ENCODE measurements around the gene MPRIP. TPM values are rescaled to one million over a fixed set of nuclear protein-coding genes. Genes with fewer than 3 reads are reported as not detected.

Gene MPRIP
- total RNA-seq, 4 donors from 2014 or later, result 65.7 to 168 (median 147) TPM

DNA sequence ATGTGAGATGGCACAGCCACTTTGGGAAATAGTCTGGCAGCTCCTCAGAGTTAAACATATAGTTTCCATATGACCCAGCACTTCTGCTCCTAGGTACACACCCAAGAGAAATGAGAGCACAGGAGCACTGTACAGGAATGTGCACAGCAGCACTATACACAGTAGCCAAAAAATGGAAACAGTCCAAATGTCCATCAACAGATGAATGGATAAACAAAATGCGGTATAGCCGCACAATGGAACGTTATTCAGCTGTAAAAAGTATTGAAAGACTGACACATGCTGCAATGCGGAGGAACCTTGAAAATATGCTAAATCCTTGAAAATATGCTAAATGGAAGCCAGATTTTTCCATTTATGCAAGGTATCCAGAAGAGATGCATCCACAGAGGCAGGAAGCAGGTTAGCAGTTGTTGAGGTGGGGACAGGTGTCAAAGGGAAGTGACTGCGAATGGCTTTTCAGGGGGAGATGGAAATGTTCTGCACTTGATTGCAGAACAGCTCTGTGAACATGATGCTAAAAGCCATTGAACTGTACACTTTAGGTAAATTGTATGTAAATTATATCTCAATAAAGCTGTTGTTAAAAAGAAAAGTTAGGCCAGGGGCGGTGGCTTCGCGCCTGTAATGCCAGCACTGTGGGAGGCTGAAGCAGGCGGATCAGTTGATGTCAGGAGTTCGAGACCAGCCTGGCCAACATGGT lies 80.7 kb downstream of the MPRIP start:
- WGBS, 2 donors, result 79 to 87% methylated on average over 10 of the region's 10 CpGs
- intact Hi-C loops (cut with DNase I), result no loop called here
- Histone ChIP-seq H3K36me3 (peaks cover 0 to 19% (median 0%) of the 10 kb centered on the region in 3 donors), H3K27me3 (no peaks in the 10 kb centered on the region), H3K9me3 (no peaks in the 10 kb centered on the region), H3K27ac (no peak overlapping the region), H3K4me3 (no peak overlapping the region), H3K4me1 (peaks cover 26 to 88% (median 35%) of the 10 kb centered on the region in 3 donors)
- no peak for DNase-seq
- TF ChIP-seq POLR2A (IDR thresholded peaks at IDR 0.05), result no peak
- TF ChIP-seq, protein P1, sequence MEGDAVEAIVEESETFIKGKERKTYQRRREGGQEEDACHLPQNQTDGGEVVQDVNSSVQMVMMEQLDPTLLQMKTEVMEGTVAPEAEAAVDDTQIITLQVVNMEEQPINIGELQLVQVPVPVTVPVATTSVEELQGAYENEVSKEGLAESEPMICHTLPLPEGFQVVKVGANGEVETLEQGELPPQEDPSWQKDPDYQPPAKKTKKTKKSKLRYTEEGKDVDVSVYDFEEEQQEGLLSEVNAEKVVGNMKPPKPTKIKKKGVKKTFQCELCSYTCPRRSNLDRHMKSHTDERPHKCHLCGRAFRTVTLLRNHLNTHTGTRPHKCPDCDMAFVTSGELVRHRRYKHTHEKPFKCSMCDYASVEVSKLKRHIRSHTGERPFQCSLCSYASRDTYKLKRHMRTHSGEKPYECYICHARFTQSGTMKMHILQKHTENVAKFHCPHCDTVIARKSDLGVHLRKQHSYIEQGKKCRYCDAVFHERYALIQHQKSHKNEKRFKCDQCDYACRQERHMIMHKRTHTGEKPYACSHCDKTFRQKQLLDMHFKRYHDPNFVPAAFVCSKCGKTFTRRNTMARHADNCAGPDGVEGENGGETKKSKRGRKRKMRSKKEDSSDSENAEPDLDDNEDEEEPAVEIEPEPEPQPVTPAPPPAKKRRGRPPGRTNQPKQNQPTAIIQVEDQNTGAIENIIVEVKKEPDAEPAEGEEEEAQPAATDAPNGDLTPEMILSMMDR (IDR thresholded peaks at IDR 0.05), result no peak

DNA sequence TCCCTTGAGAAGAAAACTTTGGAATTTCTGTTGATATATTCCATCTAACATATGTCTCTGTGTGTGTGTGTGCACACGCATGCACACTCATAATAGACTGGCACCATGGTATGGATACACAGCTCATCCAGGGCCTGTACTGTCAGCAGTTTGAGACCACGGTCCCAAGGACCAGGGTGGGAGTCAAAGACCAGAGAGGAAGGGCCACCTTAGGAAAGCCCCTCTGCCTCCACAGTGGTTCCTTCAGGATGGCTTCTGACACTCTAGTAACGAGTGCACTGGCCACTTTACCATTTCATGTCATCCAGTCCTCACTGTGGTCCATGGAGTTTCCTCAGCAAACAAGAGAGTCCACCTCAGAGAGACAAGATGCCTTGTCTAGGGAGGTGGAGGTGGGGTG lies 82.1 kb downstream of the MPRIP start:
- no peaks in the 10 kb centered on the region for H3K9me3 ChIP-seq
- peaks cover 0 to 33% (median 0%) of the 10 kb centered on the region in 3 donors for H3K36me3 ChIP-seq
- TF ChIP-seq, protein P1 (IDR thresholded peaks at IDR 0.05), result no peak
- no peak for TF ChIP-seq POLR2A (IDR thresholded peaks at IDR 0.05)
- H3K4me3 ChIP-seq, result no peak overlapping the region
- intact Hi-C loops (cut with DNase I), result no loop called here
- no peaks in the 10 kb centered on the region for H3K27me3 ChIP-seq
- WGBS, 2 donors, result 89 to 100% methylated on average over 2 to 3 of the region's 3 CpGs
- no peak overlapping the region for H3K27ac ChIP-seq
- no peak for DNase-seq
- H3K4me1 ChIP-seq, result peaks cover 13 to 86% (median 21%) of the 10 kb centered on the region in 3 donors

DNA sequence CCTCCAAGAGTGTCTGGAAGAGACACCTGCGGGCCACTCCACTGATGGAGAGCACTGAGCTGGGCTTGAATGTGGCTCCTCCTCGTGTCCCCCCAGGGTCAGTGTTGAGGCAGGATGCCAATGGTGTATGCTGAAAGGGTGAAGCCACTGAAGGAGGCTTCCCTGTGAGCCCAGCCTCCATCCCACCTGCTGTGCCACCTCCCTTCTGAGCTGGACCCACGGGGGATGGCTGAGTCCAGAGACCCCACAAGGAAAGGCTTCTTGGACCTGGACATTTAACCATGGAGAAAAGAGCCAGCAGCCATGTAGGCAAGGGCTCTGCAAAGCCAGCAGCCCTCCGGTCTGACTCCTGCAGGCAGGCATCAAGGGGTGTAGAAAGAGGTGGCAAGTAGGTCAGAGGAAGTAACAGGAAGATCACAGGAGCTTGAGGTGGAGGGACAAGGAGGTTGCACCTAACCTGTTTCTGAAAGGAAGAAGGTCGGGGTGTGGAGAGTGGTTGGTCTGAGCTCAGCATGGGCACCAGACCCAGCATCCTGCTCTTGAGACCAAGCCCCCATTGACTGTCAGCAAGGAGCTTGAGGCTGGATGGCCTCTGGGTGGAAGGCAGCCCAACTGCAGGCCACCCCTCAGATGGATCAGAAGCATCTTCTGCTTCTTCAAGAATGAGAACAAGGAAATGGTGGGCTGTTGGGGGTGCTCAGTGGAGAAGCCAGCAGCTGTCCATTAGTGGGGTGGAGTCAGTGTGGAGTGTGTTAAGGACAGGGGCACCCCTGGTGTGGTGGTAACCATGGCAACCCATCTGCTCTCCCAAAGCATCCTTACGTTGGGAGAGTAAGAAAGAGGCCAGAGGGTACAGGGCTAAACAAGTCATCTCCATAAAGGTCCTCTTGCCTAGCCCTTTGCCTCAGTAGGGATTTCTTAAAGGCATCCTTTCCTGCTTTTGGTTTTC lies 83.2 kb downstream of the MPRIP start:
- Histone ChIP-seq H3K27me3 (no peaks in the 10 kb centered on the region), H3K4me1 (peaks cover 2 to 81% (median 11%) of the 10 kb centered on the region in 3 donors), H3K36me3 (peaks cover 0 to 43% (median 1%) of the 10 kb centered on the region in 3 donors), H3K27ac (peak overlapping the region in 2 of 4 donors; percentile 54 to 55), H3K4me3 (no peak overlapping the region), H3K9me3 (no peaks in the 10 kb centered on the region)
- intact Hi-C loops (cut with DNase I), result no loop called here
- WGBS, 2 donors, result 77 to 83% methylated on average over 3 to 4 of the region's 6 CpGs
- no peak for TF ChIP-seq POLR2A (IDR thresholded peaks at IDR 0.05)
- TF ChIP-seq, protein P1 (IDR thresholded peaks at IDR 0.05), result no peak
- no peak for DNase-seq

DNA sequence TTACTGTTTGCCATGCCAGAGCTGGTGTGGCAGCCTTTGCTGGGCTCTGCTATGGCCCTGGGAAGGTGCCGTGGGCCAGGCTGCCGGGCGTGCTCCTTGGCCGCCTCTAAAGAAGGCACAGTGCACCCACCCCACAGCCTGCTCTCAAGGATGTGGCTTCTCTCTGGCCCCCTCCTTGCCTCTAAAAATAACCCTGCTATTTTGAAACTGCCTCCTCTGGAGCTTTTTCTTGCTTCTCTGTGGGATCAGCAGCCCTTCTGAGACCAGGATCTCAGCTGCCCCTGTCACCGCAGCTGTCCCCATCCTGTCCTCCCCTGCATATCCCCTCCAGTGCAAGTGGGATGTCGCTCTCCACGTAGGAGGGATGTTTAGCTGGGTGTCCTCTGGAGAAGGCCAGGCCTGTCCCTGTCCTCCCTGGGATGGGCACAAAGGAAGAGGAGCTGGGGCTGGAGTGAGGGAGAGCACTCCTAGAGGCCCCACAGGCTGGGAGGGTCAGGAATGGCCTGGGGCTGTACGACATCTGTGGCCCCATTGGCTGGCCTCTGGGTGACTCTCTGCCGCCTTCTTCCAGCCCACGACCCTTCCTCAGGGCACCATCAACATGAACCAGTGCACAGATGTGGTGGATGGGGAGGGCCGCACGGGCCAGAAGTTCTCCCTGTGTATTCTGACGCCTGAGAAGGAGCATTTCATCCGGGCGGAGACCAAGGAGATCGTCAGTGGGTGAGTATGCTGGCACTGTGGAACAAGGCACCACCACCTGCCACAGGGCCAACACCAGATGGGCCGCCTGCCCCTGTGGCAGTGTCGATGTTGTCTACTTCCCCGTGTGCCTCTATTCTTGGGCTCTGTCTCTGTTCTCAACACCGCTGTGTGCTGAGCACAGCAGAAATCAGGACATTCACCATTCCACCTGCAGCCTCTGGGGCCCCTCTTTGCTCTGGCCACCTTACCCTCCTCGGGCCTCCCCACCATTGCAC lies 84.2 kb downstream of the MPRIP start:
- Histone ChIP-seq H3K27ac (peak overlapping the region in 2 of 4 donors; percentile 55 to 73), H3K9me3 (no peaks in the 10 kb centered on the region), H3K36me3 (peaks cover 0 to 53% (median 10%) of the 10 kb centered on the region in 3 donors), H3K4me1 (peaks cover 0 to 81% (median 5%) of the 10 kb centered on the region in 3 donors), H3K4me3 (no peak overlapping the region), H3K27me3 (no peaks in the 10 kb centered on the region)
- WGBS, 2 donors, result 50 to 81% methylated on average over 10 to 13 of the region's 21 CpGs
- DNase-seq, result no peak
- intact Hi-C loops (cut with DNase I), result no loop called here
- TF ChIP-seq, protein P1 (IDR thresholded peaks at IDR 0.05), result no peak
- TF ChIP-seq POLR2A (IDR thresholded peaks at IDR 0.05), result no peak

Data from esophagus squamous epithelium (tissue), 5 donors.